NCI-H187 treated with DMSO at 0.1 percent for 48 hours (cell line): ENCODE data around the gene ZSCAN26.

Experiments
- DNase-seq: peaks from one replicate; lab custom pipeline; 2025; lab: John Stamatoyannopoulos, UW

The ZSCAN26 gene

GRCh38 chr6:28322661-28323060 is 55.7 kb downstream of the ZSCAN26 start:
- no peak for DNase-seq

- DNase-seq: no peak
Measured at GRCh38 chr6:28323813-28324424, 57.0 kb downstream of the ZSCAN26 start.

- no peak for DNase-seq
Measured at GRCh38 chr6:28326371-28326948, 59.5 kb downstream of the ZSCAN26 start.
